Measurements from ENCODE around the gene ACOT7.

ACOT7 gene, protein sequence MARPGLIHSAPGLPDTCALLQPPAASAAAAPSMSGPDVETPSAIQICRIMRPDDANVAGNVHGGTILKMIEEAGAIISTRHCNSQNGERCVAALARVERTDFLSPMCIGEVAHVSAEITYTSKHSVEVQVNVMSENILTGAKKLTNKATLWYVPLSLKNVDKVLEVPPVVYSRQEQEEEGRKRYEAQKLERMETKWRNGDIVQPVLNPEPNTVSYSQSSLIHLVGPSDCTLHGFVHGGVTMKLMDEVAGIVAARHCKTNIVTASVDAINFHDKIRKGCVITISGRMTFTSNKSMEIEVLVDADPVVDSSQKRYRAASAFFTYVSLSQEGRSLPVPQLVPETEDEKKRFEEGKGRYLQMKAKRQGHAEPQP

DNA sequence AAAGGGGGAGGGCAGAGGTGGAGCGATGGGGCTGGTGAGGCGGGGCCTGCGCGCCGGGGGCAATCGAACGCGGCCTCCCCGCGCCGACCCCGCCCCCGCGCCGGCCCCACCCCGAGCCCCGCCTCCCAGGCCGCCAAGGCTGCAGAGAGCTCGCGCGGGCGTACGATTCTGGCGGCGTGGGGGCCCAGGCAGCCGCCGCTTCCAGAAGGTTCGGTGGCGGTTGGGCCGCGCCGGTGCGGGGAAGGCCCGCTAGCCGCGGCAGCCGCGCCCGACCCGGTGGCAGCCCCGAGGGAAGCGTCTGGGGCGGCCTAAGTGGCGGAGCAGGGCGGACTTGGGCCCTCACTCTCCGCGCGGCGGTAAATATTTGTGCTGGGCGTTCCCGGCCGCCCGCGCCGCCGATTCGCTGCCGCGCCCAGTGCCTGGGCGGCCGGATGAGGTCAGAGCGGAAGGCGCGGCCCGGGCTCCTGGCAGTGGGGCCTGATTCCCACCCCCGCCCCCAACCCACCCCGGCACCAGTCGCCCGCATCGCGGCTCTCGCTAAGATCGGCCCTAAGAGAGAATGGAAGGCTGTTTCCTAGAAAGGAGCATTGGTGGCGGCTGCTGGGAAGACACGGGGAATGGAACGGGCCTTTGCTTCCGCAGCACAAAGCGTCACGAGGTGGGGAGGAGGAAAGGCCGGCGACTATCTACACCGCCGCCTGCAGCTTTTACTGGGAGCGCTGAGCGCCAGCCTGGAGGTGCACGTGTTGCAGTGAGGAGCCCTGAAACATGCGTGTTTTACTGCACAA, at the start of gene ACOT7:
Gene ACOT7, minus strand, starts transcription at position 368 of the 788 bp plus-strand sequence. CDS start 368 bp downstream, outside the sequence.
- ATAC-seq (ENCODE audit: insufficient read depth, low read depth) (peak; percentile 79), DNase-seq (peak; percentile 94)
- Histone ChIP-seq H3K9ac (ENCODE audit: low read depth, low read length) (peak within 1 kb of the TSS; percentile 95), H4K20me1 (ENCODE audit: insufficient read depth, low read length) (peaks cover 35% of the 10 kb centered on the region), H3K27me3 (ENCODE audit: insufficient read depth, low read length, poor library complexity) (no peaks in the 10 kb centered on the region), H3K36me3 (ENCODE audit: insufficient read depth, low read length) (peaks cover 9% of the 10 kb centered on the region; the same call in 1 of the 2 replicates), H3K4me3 (ENCODE audit: low read depth in 1 of 2, low read length in 2 of 2) (peak within 1 kb of the TSS; percentile 93 to 98), H3K9me3 (ENCODE audit: insufficient read depth, low read length, severe bottlenecking) (no peaks in the 10 kb centered on the region), H3K79me2 (ENCODE audit: insufficient read depth, low read length) (peaks cover 51% of the 10 kb centered on the region), H3K27ac (ENCODE audit: low read length) (peak within 1 kb of the TSS; percentile 94), H2AFZ (ENCODE audit: low read depth, low read length) (peak within 1 kb of the TSS; percentile 75), H3K4me2 (ENCODE audit: insufficient read depth, low read length) (peak within 1 kb of the TSS; percentile 96), H3K4me1 (ENCODE audit: insufficient read depth, low read length) (peaks cover 43% of the 10 kb centered on the region)
- TF ChIP-seq, protein P1, sequence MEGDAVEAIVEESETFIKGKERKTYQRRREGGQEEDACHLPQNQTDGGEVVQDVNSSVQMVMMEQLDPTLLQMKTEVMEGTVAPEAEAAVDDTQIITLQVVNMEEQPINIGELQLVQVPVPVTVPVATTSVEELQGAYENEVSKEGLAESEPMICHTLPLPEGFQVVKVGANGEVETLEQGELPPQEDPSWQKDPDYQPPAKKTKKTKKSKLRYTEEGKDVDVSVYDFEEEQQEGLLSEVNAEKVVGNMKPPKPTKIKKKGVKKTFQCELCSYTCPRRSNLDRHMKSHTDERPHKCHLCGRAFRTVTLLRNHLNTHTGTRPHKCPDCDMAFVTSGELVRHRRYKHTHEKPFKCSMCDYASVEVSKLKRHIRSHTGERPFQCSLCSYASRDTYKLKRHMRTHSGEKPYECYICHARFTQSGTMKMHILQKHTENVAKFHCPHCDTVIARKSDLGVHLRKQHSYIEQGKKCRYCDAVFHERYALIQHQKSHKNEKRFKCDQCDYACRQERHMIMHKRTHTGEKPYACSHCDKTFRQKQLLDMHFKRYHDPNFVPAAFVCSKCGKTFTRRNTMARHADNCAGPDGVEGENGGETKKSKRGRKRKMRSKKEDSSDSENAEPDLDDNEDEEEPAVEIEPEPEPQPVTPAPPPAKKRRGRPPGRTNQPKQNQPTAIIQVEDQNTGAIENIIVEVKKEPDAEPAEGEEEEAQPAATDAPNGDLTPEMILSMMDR (IDR thresholded peaks at IDR 0.05; ENCODE audit: borderline replicate concordance, extremely low read depth, low read length, poor library complexity, severe bottlenecking): peak; percentile 36
- TF ChIP-seq EZH2 (IDR thresholded peaks at IDR 0.05; ENCODE audit: borderline replicate concordance, low read depth, low read length, severe bottlenecking): no peak

DNA sequence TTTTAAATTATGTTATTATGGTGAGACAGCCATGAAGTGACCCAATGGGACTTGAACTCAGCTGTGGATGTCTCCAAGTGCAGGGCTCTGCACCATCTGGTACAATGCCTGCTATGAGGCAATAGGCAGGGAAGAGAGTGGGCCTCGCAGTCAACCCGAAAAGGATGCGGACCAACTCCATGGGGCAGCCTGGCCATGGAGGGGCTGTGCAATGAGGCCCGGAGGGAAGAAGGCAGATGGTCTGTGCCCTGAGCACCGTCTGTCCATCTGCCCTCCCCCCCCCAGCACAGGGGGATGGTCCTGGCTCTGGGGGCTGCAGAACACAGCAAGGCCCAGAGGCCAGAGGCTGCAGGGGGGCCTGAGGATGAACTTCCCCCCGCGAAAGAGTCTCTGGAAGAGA, 48.0 kb upstream of the ACOT7 start:
- Histone ChIP-seq H3K4me3 (ENCODE audit: low read depth in 1 of 2, low read length in 2 of 2) (no peak overlapping the region), H4K20me1 (ENCODE audit: insufficient read depth, low read length) (peaks cover 4% of the 10 kb centered on the region; the same call in 1 of the 2 replicates), H3K79me2 (ENCODE audit: insufficient read depth, low read length) (no peaks in the 10 kb centered on the region), H3K9ac (ENCODE audit: low read depth, low read length) (no peak overlapping the region), H3K9me3 (ENCODE audit: insufficient read depth, low read length, severe bottlenecking) (no peaks in the 10 kb centered on the region), H3K4me1 (ENCODE audit: insufficient read depth, low read length) (no peaks in the 10 kb centered on the region), H3K27ac (ENCODE audit: low read length) (no peak overlapping the region), H3K27me3 (ENCODE audit: insufficient read depth, low read length, poor library complexity) (no peaks in the 10 kb centered on the region), H3K4me2 (ENCODE audit: insufficient read depth, low read length) (no peak overlapping the region), H3K36me3 (ENCODE audit: insufficient read depth, low read length) (no peaks in the 10 kb centered on the region), H2AFZ (ENCODE audit: low read depth, low read length) (no peak overlapping the region)
- ATAC-seq (ENCODE audit: insufficient read depth, low read depth) (no peak), DNase-seq (no peak)
- TF ChIP-seq, protein P1 (IDR thresholded peaks at IDR 0.05; ENCODE audit: borderline replicate concordance, extremely low read depth, low read length, poor library complexity, severe bottlenecking): no peak
- no peak for TF ChIP-seq EZH2 (IDR thresholded peaks at IDR 0.05; ENCODE audit: borderline replicate concordance, low read depth, low read length, severe bottlenecking)

DNA sequence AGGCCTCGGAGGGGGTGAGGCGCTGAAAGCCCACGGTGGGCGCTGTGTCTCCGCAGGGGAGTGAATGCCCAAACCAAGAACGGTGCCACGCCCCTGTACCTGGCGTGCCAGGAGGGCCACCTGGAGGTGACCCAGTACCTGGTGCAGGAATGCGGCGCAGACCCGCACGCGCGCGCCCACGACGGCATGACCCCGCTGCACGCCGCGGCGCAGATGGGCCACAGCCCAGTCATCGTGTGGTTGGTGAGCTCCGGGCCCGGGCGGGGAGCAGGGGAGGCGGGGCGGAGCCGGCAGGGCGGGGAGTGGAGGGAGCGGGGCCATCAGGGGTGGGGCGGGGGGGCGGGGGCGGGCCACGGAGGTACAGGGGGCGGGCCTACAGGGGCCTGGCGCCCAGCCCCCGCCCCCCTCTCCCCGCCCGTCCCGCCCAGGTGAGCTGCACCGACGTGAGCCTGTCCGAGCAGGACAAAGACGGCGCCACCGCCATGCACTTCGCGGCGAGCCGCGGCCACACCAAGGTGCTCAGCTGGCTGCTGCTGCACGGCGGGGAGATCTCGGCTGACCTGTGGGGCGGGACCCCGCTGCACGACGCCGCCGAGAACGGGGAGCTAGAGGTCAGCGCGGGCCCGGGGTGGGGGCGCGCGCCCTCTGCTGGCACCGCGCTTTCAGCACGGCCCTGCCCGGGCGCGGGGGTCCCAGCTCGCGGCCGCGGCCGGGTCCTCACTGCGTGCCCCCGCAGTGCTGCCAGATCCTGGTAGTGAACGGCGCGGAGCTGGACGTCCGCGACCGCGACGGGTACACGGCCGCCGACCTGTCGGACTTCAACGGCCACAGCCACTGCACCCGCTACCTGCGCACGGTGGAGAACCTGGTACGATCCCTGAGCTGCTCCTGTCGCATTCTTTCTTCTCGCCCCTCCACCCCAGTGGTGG, 46.9 kb upstream of the ACOT7 start:
- Histone ChIP-seq H3K9me3 (ENCODE audit: insufficient read depth, low read length, severe bottlenecking) (no peaks in the 10 kb centered on the region), H3K4me3 (ENCODE audit: low read depth in 1 of 2, low read length in 2 of 2) (no peak overlapping the region), H3K27me3 (ENCODE audit: insufficient read depth, low read length, poor library complexity) (peaks cover 3% of the 10 kb centered on the region), H3K4me1 (ENCODE audit: insufficient read depth, low read length) (no peaks in the 10 kb centered on the region), H3K4me2 (ENCODE audit: insufficient read depth, low read length) (no peak overlapping the region), H4K20me1 (ENCODE audit: insufficient read depth, low read length) (peaks cover 4% of the 10 kb centered on the region; the same call in 1 of the 2 replicates), H3K36me3 (ENCODE audit: insufficient read depth, low read length) (no peaks in the 10 kb centered on the region), H3K9ac (ENCODE audit: low read depth, low read length) (no peak overlapping the region), H3K27ac (ENCODE audit: low read length) (no peak overlapping the region), H3K79me2 (ENCODE audit: insufficient read depth, low read length) (no peaks in the 10 kb centered on the region), H2AFZ (ENCODE audit: low read depth, low read length) (no peak overlapping the region)
- DNase-seq (no peak), ATAC-seq (ENCODE audit: insufficient read depth, low read depth) (no peak)
- TF ChIP-seq, protein P1 (IDR thresholded peaks at IDR 0.05; ENCODE audit: borderline replicate concordance, extremely low read depth, low read length, poor library complexity, severe bottlenecking): no peak
- no peak for TF ChIP-seq EZH2 (IDR thresholded peaks at IDR 0.05; ENCODE audit: borderline replicate concordance, low read depth, low read length, severe bottlenecking)
